Smooth muscle cell (in vitro differentiated cells): ENCODE results near the gene PPIG. TPM values are rescaled to one million over a fixed set of nuclear protein-coding genes. Genes with fewer than 3 reads are reported as not detected.
"Not testable (repeated sequence)": the region's sequence is repeated elsewhere in the genome, so short reads cannot be mapped to it uniquely, and the experiment has no call there.

ENCODE experiments used
- DNase-seq: peaks from one replicate; lab custom pipeline; 2025; ENCODE audit not compliant: unreplicated experiment; lab: John Stamatoyannopoulos, UW
- H2AFZ ChIP-seq: fragments of 200-600 bp; sonication (generic); 2 replicates; pipeline ENCODE4 v1.6.0; 2016; ENCODE audit warnings: antibody characterized with exemption, low read depth, mild to moderate bottlenecking
- H3F3A ChIP-seq: fragments of 200-600 bp; sonication (generic); 2 replicates; pipeline ENCODE4 v1.6.0; 2017; ENCODE audit warnings: antibody characterized with exemption, low read depth
- H3K27ac ChIP-seq: fragments of 200-600 bp; sonication (generic); 2 replicates; pipeline ENCODE4 v1.5.1; 2016; ENCODE audit warnings: low read depth, mild to moderate bottlenecking
- H3K27me3 ChIP-seq: fragments of 200-600 bp; sonication (generic); 2 replicates; pipeline ENCODE4 v1.6.1; 2016; ENCODE audit warnings: low read depth, mild to moderate bottlenecking
- H3K36me3 ChIP-seq: fragments of 200-600 bp; sonication (generic); 2 replicates; pipeline ENCODE4 v1.5.1; 2016; ENCODE audit warnings: low read depth
- H3K4me1 ChIP-seq: fragments of 200-600 bp; sonication (generic); 2 replicates; pipeline ENCODE4 v1.5.1; 2016; ENCODE audit warnings: low read depth
- H3K4me2 ChIP-seq: fragments of 200-600 bp; sonication (generic); 2 replicates; pipeline ENCODE4 v1.6.0; 2016; ENCODE audit warnings: mild to moderate bottlenecking
- H3K4me3 ChIP-seq: fragments of 200-600 bp; sonication (generic); 2 replicates; pipeline ENCODE4 v1.5.1; 2016; ENCODE audit warnings: mild to moderate bottlenecking
- H3K79me2 ChIP-seq: fragments of 200-600 bp; sonication (generic); 2 replicates; pipeline ENCODE4 v1.6.0; 2016; ENCODE audit warnings: low read depth, mild to moderate bottlenecking
- H3K9ac ChIP-seq: fragments of 200-600 bp; sonication (generic); 2 replicates; pipeline ENCODE4 v1.6.0; 2016; ENCODE audit warnings: low read depth
- H3K9me3 ChIP-seq: fragments of 200-600 bp; sonication (generic); replicated peaks from 2 replicates; pipeline ENCODE4 v1.5.1; 2016; ENCODE audit warnings: low read depth
- H4K20me1 ChIP-seq: fragments of 200-600 bp; sonication (generic); 2 replicates; pipeline ENCODE4 v1.6.0; 2016; ENCODE audit warnings: low read depth
- WGBS: methylation state at CpG from one replicate; pipeline ENCODE4 v1.1.7; 2016; ENCODE audit warnings: low lambda C conversion rate; 5-methylcytosine and 5-hydroxymethylcytosine counted together
- polyA plus RNA-seq: library from polyadenylated mRNA; unstranded; fragments of >200 nt; fragmentation: Nextera tagmentation; extraction: Ambion mirVana; gene quantifications from 2 replicates; pipeline ENCODE4 v1.2.1, GENCODE V29; 2016
- total RNA-seq: library from RNA; depleted of rRNA; stranded (reverse); fragments of >200 nt; gene quantifications from 2 replicates; pipeline ENCODE4 v1.2.3, GENCODE V29; 2014
- TF ChIP-seq, protein P1 (sequence below): fragments of 200-600 bp; sonication (generic); IDR thresholded peaks from 2 replicates; pipeline ENCODE4 v1.5.1; 2017; ENCODE audit warnings: borderline replicate concordance, mild to moderate bottlenecking, antibody characterized with exemption; ENCODE audit not compliant: insufficient read depth, poor library complexity, severe bottlenecking

The PPIG gene
- total and polyA plus RNA-seq, 2 experiments from 2014 or later, result 34.4 to 51.1 TPM

DNA sequence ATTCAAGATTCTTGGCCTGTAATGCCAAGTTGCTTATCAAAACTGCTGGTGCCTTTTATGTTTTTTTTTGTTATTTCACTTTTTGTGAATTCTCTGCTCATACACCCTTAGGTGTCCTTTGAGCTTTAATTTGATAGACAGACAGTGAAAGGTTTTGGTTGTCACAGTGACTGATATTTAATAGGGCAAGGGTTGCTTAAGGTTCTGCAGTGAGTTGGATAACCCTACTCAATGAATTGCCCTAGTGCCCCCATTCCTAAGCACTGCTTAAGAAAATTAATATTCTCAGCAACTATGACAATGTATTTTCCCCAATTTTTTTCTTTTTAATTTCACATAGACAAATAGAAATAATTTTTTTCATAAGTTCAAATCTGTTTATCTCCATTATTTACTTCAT lies 15.4 kb downstream of the PPIG start:
- Histone ChIP-seq H3K27ac (no peak overlapping the region), H3K27me3 (no peaks in the 10 kb centered on the region), H2AFZ (no peak overlapping the region), H3K9ac (no peak overlapping the region), H3K4me2 (no peak overlapping the region), H3K79me2 (peaks cover 87% of the 10 kb centered on the region), H3F3A (no peaks in the 10 kb centered on the region), H4K20me1 (peaks cover 94% of the 10 kb centered on the region), H3K9me3 (no peaks in the 10 kb centered on the region), H3K4me1 (no peaks in the 10 kb centered on the region), H3K36me3 (no peaks in the 10 kb centered on the region), H3K4me3 (no peak overlapping the region)
- TF ChIP-seq, protein P1, sequence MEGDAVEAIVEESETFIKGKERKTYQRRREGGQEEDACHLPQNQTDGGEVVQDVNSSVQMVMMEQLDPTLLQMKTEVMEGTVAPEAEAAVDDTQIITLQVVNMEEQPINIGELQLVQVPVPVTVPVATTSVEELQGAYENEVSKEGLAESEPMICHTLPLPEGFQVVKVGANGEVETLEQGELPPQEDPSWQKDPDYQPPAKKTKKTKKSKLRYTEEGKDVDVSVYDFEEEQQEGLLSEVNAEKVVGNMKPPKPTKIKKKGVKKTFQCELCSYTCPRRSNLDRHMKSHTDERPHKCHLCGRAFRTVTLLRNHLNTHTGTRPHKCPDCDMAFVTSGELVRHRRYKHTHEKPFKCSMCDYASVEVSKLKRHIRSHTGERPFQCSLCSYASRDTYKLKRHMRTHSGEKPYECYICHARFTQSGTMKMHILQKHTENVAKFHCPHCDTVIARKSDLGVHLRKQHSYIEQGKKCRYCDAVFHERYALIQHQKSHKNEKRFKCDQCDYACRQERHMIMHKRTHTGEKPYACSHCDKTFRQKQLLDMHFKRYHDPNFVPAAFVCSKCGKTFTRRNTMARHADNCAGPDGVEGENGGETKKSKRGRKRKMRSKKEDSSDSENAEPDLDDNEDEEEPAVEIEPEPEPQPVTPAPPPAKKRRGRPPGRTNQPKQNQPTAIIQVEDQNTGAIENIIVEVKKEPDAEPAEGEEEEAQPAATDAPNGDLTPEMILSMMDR, result no peak
- no peak for DNase-seq

GRCh38 chr2:169609264-169609663 lies 25.1 kb downstream of the PPIG start:
- Histone ChIP-seq H3K4me2 (no peak overlapping the region), H3K79me2 (peaks cover 3% of the 10 kb centered on the region), H3K9me3 (no peaks in the 10 kb centered on the region), H3K36me3 (peaks cover 52% of the 10 kb centered on the region), H3K4me1 (no peaks in the 10 kb centered on the region), H3K4me3 (no peak overlapping the region), H3K27ac (no peak overlapping the region), H2AFZ (no peak overlapping the region), H4K20me1 (peaks cover 3% of the 10 kb centered on the region), H3K9ac (no peak overlapping the region), H3K27me3 (no peaks in the 10 kb centered on the region), H3F3A (no peaks in the 10 kb centered on the region)
- 100% methylated on average over 2 of the region's 2 CpGs for whole genome bisulfite sequencing
- no peak for DNase-seq
- TF ChIP-seq, protein P1, result no peak

- Histone ChIP-seq H4K20me1 (peaks cover 5% of the 10 kb centered on the region), H3K27me3 (no peaks in the 10 kb centered on the region), H2AFZ (no peak overlapping the region), H3K4me2 (no peak overlapping the region), H3K4me3 (no peak overlapping the region), H3K27ac (no peak overlapping the region), H3K9me3 (peaks cover 13% of the 10 kb centered on the region), H3F3A (no peaks in the 10 kb centered on the region), H3K36me3 (peaks cover 58% of the 10 kb centered on the region), H3K4me1 (no peaks in the 10 kb centered on the region), H3K9ac (no peak overlapping the region), H3K79me2 (peaks cover 26% of the 10 kb centered on the region)
- WGBS, result 97% methylated on average over 2 of the region's 2 CpGs
- DNase-seq, result no peak
- TF ChIP-seq, protein P1, result no peak
Measured at GRCh38 chr2:169613876-169614275, 29.7 kb downstream of the PPIG start.

DNA sequence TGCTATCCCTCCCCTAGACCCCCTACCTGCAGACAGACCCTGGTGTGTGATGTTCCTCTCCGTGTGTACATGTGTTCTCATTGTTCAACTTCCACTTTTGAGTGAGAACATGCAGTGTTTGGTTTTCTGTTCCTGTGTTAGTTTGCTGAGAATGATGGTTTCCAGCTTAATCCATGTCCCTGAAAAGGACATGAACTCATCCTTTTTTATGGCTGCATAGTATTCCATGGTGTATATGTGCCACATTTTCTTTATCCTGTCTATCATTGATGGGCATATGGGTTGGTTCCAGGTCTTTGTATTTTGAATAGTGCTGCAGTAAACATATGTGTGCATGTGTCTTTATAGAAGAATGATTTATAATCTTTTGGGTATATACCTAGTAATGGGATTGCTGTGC lies 31.8 kb downstream of the PPIG start:
- DNase-seq, H3K27ac ChIP-seq, H3K4me2 ChIP-seq, H3K4me3 ChIP-seq, H2AFZ ChIP-seq, H3K27me3 ChIP-seq, H3F3A ChIP-seq, H3K4me1 ChIP-seq, H3K9ac ChIP-seq: not testable (repeated sequence)
- peaks cover 38% of the 10 kb centered on the region for H3K36me3 ChIP-seq
- peaks cover 25% of the 10 kb centered on the region for H4K20me1 ChIP-seq
- 100% methylated on average over 1 of the region's 1 CpG for WGBS
- peaks cover 13% of the 10 kb centered on the region for H3K9me3 ChIP-seq
- peaks cover 26% of the 10 kb centered on the region for H3K79me2 ChIP-seq
